Femur (tissue), 1 donor: ENCODE data around the gene ACTN4.

Experiments used
- DNase-seq: peaks from one replicate; pipeline ENCODE4 v3.0.0-alpha.2; 2017

The ACTN4 gene

GRCh38 chr19:38638461-38638860 lies 9.0 kb upstream of the ACTN4 start:
- no peak for DNase-seq

- no peak for DNase-seq
Measured at GRCh38 chr19:38639679-38640078, 7.8 kb upstream of the ACTN4 start.

- no peak for DNase-seq
Measured at GRCh38 chr19:38640368-38640767, 7.1 kb upstream of the ACTN4 start.

- DNase-seq, result no peak
Measured at GRCh38 chr19:38642176-38642575, 5.3 kb upstream of the ACTN4 start.

GRCh38 chr19:38644719-38645118 lies 2.7 kb upstream of the ACTN4 start:
- DNase-seq, result no peak

GRCh38 chr19:38647966-38648768 lies 718 bp downstream of the ACTN4 start:
- DNase-seq, result no peak

- no peak for DNase-seq
Measured at GRCh38 chr19:38648769-38649304, 1.4 kb downstream of the ACTN4 start.

- DNase-seq, result no peak
Measured at GRCh38 chr19:38649305-38650171, 2.1 kb downstream of the ACTN4 start.

- no peak for DNase-seq
Measured at GRCh38 chr19:38650172-38650775, 2.8 kb downstream of the ACTN4 start.

GRCh38 chr19:38650911-38651584 lies 3.6 kb downstream of the ACTN4 start:
- no peak for DNase-seq

GRCh38 chr19:38653028-38653571 lies 5.7 kb downstream of the ACTN4 start:
- no peak for DNase-seq

GRCh38 chr19:38654628-38655055 lies 7.2 kb downstream of the ACTN4 start:
- DNase-seq, result no peak

- no peak for DNase-seq
Measured at GRCh38 chr19:38655148-38655824, 7.8 kb downstream of the ACTN4 start.

- no peak for DNase-seq
Measured at GRCh38 chr19:38656171-38656981, 8.9 kb downstream of the ACTN4 start.

- no peak for DNase-seq
Measured at GRCh38 chr19:38657633-38658222, 10.3 kb downstream of the ACTN4 start.

- DNase-seq, result peak; percentile 71
Measured at GRCh38 chr19:38658462-38659306, 11.2 kb downstream of the ACTN4 start.

- no peak for DNase-seq
Measured at GRCh38 chr19:38660724-38661123, 13.3 kb downstream of the ACTN4 start.

GRCh38 chr19:38661136-38661535 lies 13.7 kb downstream of the ACTN4 start:
- no peak for DNase-seq

GRCh38 chr19:38661996-38662395 lies 14.5 kb downstream of the ACTN4 start:
- DNase-seq, result no peak
